HG03575 (cell line): ENCODE results near the gene TENT4B.

Source experiments
- ATAC-seq: cut with Tn5 transposase; IDR thresholded peaks from one replicate; pipeline ENCODE4 v1.9.1; 2021; ENCODE audit not compliant: unreplicated experiment, insufficient number of reproducible peaks, low FRiP score; ENCODE audit errors: extremely low read depth

Gene TENT4B

DNA sequence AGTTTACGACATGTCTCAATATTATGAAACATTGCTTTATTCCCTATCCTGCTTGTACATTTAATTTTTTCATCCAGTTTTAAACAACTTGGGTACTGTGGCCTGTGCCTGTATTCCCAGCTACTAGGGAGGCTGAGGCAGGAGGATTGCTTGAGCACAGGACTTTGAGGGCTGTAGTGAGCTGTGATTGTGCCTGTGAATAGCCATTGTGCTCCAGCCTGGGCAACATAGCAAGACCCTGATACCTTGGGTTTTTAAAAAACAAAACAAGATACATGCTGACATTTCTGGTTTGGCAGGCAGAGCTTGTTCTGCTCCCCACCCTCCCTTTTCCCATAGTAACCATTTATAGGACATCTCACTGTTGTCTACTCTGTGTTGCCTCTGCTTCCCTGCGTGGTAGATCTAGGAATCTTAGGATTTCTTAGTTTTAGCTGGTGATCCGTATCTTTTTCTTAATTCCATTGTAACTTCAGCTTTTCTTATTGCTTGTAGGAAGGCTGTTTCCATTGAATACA is 35.6 kb downstream of the TENT4B start:
- no peak for ATAC-seq

DNA sequence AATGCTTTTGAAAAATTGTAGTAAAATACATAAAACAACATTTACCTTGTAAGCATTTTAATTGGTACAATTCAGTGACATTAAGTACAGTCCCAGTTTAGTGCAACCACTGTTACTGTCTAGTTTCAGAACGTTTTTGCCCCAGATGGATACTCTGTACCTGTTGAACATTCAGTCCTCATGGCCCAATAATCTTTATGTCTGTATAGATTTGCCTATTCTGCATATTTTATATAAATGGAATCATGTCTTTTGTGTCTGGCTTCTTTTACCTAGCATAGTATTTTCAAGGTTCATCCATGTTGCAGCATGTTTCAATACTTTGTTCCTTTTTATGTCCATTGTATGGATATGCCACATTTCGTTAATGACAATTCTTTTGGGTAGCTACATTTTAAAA is 37.2 kb downstream of the TENT4B start:
- ATAC-seq = no peak

DNA sequence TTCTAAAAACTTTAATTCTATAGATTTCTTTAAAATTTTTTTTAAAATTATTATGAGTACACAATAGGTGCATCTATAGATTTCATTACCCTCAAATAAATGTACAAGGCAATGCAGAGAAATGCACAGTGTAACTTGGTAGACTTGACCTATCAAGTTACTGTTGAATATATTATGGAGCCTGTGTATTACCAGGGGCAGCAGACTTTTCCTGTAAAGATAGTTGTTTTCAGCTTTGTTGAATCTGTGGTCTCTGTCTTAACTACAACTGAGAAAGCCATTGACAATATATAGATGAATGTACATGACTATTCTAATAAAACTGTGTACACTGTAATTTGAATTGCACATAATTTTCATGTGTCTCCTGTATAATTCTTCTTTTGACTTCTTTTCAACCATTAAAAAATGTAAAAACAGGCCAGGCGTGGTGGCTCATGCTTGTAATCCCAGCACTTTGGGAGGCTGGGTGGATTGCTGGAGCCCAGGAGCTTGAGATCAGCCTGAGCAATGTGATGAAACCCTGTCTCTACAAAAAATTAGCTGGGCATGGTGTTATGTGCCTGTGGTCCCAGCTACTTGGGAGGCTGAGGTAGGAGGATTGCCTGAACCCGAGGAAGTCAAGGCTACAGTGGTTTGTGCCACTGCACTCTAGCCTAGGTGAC is 39.4 kb downstream of the TENT4B start:
- ATAC-seq = no peak

DNA sequence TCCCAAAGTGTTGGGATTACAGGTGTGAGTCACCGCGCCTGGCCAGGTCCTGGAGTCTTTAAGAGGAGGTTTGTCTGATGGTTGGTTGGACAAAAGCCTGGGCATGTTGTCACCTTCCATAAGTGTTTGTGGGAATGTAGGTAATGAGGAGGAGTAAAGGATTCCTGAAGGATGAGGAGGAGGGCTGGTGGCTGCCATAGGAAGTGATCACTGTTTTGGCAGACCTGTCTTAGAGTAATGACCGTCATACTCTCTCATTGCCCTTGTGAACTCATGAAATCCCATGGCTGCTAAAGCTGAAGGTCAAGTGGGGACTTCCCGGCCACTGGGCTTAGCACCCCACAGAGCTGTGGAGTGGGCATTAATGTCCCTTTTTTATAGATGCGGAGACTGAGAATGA is 40.5 kb downstream of the TENT4B start:
- ATAC-seq = no peak

DNA sequence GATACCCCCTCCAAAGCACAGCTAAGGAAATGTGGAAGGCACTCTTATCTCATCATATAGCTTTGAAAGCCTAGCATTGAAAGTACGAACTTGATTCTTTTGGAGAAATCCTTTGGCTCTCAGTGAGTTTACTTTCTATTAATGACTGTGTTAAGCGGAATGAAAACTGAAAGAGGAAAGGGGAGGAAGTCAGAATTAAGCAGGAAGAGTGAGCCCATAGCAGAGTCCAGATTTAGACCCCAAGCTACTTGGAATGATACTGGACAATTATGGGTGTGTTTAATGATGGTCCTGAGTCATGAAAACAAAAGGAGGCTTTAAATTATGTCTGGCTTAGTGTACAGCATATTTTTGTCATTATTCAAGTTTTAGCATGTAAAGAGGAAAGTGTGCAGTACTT is 42.2 kb downstream of the TENT4B start:
- ATAC-seq = no peak

DNA sequence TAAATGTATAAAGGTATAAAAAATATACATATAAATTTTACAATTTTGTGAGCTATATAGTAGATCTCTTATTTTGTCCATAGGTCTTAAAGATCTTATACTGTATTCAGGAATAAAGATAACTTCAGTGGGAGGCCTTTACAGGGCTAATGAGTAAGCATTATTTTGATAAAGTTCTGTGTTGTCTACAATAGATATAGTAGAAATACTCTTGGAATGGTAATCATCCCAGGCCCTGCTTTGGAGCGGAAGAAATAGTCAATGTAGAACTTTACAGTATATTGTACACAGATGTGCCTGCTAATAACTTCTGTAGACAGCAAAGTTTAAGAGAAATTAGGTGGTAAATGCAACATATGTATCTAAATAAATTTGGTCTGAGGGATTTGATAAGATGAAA is 42.6 kb downstream of the TENT4B start:
- ATAC-seq = no peak

DNA sequence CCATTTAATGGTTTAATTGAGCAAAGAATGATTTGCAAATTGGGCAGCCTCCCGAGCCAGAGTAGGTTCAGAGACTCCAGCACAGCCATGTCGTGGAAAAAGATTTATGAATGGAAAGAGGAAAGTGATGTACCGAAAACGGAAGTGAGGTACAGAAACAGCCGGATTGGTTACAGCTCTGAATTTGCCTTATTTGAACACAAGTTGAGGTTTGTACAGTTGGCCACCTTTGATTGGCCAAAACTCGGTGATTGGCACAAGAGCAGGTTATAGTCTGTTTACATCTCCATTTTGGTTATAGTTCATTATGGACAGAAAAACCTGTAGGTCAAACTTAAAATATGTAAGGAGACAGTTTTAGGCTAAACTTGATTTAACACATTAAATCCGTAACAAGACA is 44.5 kb downstream of the TENT4B start:
- ATAC-seq = no peak

DNA sequence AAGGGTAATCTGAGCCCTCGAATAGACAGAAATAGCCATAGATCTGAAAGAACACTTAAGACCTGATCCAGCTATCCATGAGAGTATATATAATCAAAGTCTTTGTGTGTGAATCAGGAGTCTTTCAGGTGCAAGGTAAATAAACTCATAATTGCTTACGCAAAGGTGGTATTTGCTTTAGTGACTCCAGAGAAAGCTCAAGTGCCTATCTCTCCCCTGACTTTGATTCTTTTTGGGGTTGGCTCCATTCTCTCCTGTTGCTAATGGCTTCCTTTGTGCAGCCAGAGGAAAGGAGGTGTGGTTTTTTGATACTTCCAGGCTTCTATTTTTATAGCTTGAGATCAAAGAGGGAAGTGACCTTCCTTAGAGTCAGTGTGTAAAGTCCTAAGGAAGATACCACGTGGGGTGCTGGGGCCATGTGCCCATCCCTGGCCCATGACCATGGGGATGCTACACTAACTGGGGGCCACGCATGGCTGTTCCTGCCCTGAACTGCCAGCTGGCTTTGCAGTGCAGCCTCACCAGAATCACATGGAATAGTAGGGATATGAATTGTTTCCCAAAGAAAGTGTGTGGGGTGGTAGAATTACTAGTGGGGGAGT is 45.8 kb downstream of the TENT4B start:
- no peak for ATAC-seq

DNA sequence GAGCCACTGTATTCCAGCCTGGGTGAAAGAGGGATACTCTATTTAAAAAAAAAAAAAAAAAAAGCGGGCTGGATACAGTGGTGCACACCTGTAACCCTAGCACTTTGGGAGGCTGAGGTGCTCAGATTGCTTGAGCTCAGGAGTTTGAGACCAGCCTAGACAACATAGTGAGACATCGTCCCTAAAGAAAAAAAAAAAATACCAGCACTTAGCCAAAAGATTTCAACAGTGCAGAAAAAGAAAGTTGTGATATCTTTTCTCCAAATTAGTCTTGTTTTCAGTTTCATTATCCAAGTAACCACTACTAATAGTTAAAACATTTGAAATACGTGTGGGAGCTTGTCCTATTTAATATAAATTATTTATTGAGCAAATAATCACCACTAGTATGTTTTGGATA is 48.7 kb downstream of the TENT4B start:
- ATAC-seq = no peak

DNA sequence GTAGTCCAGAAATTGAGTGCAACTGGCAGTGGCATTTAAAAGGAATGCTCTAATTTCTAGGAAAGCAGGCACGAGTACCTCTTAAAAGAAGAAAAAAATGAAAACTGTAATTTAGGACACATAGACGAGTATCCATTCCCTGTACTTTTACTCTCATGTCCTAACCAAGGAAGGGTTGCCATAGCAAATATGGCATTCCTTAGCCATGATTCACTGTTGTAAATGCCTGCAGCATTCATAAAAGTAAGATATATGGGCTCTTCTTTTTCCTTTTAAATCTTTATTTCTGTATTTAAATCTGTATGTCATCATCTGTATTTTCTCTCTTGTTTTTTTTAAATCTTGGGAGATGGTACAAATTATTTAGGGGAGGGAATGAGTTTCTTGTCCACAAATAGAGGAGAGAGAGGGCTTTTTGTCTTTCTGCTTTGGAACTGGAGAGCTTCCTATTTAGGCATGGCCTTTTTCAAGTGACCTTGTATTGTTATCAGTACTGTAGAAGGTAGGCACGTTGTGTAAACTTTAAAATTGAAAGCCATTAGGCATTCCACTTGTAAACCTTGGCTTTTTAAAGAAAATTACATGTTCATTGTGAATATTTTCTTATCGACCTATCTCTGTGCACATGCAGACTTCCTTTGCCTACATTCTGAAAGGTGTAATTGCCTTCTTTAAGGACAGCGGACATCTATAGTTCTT is 50.0 kb downstream of the TENT4B start:
- ATAC-seq = no peak

DNA sequence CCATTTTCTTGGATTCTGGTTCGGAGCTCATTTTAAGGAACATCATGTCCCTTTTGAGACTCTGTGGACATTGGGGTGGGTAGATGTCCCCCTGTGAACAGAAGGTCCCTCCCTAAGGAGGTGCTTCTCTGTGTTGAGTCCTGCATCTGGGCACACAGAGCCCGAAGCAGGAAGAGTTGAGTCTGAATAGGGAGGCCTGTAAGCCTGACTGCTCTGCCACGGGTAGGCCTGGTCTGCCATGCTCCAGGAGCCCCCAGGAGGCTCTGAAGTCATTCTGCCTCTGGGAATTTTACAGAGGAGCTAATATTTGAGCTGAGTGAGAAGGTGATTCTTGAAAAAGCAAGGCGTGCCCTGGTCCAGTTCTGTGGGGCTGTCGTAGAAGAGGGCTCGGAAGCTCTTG is 50.6 kb downstream of the TENT4B start:
- no peak for ATAC-seq

DNA sequence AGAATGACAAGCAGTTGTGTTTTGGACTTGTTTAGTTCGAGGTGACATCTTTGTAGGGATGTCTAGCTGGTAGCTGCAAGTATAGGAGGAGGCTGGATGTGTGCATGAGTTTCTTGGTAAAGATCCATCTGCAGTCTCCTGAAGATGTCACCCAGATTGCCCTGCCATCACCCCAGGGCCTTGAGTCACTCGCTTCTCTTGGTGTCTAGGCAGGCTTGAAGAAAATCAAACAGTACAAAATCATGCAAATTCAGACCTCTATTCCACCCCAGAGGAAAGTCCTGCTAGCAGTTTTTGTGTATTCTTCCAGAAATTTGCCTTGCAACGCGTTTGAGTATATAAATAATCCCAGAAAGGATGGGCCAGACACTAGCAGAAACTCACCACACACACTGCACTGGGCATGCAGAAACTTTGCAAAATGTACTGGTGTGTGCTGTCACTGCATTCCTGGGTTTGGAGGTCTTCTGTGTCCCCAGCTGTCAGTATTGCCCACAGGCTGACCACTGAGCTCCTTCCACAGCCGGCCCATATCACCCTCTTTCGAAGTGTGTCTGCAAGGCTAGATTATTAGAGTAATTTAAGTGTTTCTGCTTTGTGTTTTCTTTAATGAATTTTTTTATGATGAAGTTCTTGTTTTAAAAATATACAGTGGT is 51.5 kb downstream of the TENT4B start:
- ATAC-seq = no peak

DNA sequence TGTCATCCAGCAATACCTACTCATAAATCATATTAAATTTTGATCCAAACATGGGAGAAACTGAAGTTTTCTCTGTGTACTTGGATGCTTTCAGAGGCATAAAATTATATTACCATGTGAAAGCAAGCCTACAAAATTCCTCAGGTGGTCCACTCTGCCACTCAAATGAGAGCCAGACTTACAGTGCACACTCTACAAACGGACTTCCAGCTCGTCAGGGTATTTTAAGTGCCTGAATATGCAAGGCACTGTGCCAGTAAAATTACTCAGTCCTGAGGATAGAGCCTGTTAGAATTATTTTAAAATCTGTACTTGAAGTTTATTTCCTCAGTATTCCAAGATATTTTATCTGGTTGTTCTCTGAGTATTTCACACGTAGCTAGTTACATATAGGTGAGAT is 54.5 kb downstream of the TENT4B start:
- ATAC-seq = no peak

DNA sequence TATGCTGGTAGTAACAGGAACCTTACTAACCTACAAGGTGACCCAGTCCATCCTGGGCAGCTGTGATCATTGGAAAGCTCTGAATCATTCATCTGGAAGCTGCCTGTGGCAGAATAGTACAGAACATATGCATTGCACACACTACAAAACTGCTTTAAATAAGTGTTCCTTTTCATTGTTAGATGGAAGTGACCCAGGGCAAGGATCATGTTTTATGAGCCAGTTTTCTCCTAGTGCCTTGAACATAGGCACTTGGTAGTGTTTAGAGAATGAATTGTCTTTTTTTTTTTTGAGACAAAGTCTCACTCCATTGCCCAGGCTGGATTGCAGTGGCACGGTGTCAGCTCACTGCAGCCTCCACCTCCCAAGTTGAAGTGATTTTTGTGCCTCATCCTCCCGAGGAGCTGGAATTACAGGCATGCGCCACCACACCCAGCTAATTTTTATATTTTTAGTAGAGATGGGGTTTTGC is 55.4 kb downstream of the TENT4B start:
- no peak for ATAC-seq

DNA sequence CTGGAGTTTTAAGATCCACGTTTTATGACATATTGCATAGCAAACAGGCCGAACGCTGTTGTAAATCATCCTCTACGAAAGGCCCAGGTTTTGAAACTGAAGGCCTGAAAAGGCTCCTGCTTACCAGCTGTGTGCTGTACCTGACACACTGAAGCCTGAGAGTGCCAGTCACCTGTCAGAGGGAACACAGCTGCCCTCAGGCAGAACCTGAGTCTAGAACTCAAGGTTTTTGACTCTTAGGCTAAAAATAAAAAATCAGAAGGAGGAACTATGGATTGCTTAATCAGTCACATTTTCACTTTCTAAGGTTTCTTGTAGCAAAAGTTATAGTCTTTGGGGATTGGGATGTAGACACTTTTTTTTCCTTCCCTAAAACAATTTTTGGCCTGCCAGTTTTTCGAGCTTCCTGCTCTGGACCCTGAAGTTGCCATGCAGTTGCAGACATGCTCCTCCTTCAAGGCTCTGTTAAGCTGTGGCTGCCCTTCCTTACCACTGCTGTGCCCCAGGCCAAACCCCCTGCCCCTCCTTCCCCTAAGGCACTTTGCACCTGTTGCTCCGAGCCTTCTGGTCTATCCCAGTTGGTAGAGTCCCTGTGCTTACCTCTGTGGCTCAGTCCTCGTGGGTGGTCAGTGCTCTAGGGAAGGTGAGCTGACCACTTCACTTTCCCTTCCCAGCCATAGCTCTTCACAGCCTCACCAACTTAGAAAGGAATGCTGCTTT is 56.6 kb downstream of the TENT4B start:
- ATAC-seq = no peak

DNA sequence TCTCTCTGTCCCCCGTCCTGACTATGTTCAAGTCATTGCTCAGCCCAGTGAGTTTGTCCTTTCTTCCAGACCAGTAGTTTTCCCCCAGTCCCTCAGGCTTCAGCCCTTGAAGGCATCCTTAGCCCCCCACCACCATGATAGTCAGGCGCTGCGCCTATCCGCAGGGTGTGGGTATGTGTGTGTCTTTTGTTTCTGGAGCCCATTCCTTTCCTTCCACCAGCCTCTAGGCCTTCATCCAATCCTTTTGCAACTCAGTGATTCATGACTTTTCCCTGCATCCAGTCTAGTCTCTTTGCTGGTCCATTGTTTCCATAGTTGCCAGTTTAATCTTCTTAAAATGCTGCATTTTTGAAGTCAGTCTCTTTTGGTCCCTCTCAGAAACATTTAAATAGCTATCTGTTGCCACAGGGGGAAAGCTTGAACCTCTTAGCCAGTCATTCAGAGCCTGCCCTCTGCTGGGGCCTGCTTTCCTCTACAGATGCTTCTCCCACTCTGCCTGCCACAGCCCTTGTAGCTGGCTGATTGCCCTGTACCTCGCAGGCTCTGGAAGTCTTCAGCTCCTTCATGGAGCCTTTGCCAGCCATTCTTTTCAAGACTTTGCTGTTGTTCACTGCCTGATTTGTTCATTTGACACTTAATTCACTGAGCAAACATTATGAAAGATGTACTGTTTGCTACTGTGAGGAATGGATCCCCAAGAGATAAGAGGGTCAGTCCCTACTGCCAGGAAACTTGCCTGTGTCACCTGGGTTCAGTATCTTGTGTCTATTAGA is 57.3 kb downstream of the TENT4B start:
- ATAC-seq = peak; percentile 85

DNA sequence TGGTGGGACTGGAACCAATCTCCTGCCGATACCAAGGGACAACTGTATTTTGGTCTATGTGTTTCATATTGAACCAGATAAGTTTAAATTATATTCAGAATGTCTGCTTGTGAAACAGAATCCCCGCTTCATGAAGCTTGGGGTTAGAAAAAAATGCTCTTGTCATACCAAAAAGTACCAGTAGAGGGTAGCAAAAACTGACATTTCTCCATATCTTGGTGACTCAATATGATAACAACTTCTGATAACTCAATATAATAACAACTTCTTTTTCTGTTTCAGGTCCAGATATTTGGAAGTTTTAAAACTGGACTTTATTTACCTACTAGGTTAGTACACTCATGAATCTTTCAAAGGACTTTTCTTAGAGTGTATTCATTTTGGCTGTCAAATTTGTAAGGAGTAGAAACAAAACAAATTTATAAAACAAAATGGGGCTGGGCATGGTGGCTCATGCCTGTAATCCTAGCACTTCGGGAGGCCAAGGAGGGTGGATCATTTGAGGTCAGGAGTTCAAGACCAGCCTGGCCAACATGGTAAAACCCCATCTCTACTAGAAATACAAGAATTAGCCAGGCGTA is 60.9 kb downstream of the TENT4B start:
- ATAC-seq = no peak

DNA sequence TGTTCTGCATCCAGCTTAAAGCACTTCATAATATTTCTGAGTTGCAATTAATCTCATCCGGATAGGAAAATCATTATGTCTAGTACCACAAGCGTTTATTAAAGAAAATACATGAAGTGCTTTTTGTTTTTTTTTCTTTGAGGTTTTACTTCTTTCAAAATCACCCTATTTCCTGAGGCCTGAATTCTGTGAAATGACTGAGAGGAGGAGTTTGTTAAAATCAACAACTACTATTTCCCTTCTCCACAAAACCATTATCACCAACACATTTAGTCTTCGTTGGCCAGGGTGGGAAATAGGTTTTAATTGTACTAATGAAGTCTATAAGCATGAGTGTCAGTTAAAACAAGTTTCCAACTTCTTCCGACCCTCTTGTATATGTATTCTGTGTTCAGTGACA is 62.6 kb downstream of the TENT4B start:
- no peak for ATAC-seq
